ENCODE results near the gene CSGALNACT2. TPM values are rescaled to one million over a fixed set of nuclear protein-coding genes. Genes with fewer than 3 reads are reported as not detected.

Gene CSGALNACT2
- total and polyA plus RNA-seq, 10 of the 15 experiments (the other 5 are each of a cell fraction or from before 2014, with no cell fraction given): 2.5 to 12.6 (median 8.7) TPM

- in situ Hi-C loops (cut with MboI): loop anchor here (25.0 kb wide), 1 partner anchor 143 kb away; the partner anchor contains the start of gene FXYD4
- no peak for ATAC-seq
Measured at GRCh38 chr10:43218951-43219837, 80.9 kb downstream of the CSGALNACT2 start.

More at GRCh38 chr10:43218951-43219837, 80.9 kb downstream of the CSGALNACT2 start:
- no peak overlapping the region for H3K4me2 ChIP-seq (ENCODE audit: control insufficient read depth, insufficient read depth)
- no peaks in the 10 kb centered on the region for H4K20me1 ChIP-seq (ENCODE audit: control insufficient read depth, insufficient read depth)
- ChIA-PET RAD21 (ENCODE audit: unreplicated experiment) (no interaction called here), SMC1A (ENCODE audit: uncharacterized antibody, unreplicated experiment) (no interaction called here), CTCF (interaction anchor here (1.4 to 5.9 kb wide), 3 partner anchors 14 to 36 kb away, joined by 4 to 43 read pairs (median 29); no protein-coding TSS in a partner anchor), POLR2A (no interaction called here)
- H3K79me2 ChIP-seq (ENCODE audit: control insufficient read depth, insufficient read depth, low read length): no peaks in the 10 kb centered on the region
- FAIRE-seq: no peak
- H3K36me3 ChIP-seq (ENCODE audit: control insufficient read depth in 2 of 2, insufficient read depth in 2 of 2, low read length in 1 of 2): no peaks in the 10 kb centered on the region
- no peak overlapping the region for H3K9ac ChIP-seq (ENCODE audit: control insufficient read depth, insufficient read depth, low read length)
- no peaks in the 10 kb centered on the region for H3K9me3 ChIP-seq (replicated peaks; ENCODE audit: control insufficient read depth, insufficient read depth, low read length)
- WGBS (ENCODE audit: insufficient coverage, insufficient replicate concordance, low lambda C conversion rate, missing lambda C conversion rate): 40% methylated on average over 18 of the region's 18 CpGs
- peaks cover 8% of the 10 kb centered on the region for H3K4me1 ChIP-seq (ENCODE audit: control insufficient read depth, insufficient read depth, low read length)
- DNase-seq (ENCODE audit: low read depth, low spot score): no peak
- no peak overlapping the region for H2AFZ ChIP-seq (ENCODE audit: control insufficient read depth, low read depth, low read length)
- TF ChIP-seq RELA (IDR thresholded peaks at IDR 0.05; ENCODE audit: borderline replicate concordance, partially characterized antibody) (no peak), MEF2A (IDR thresholded peaks at IDR 0.05; ENCODE audit: insufficient read depth, low read depth, low read length) (no peak), E2F4 (IDR thresholded peaks at IDR 0.05; ENCODE audit: low read depth, low read length) (no peak), NRF1 (conservative IDR thresholded peaks at IDR 0.05; ENCODE audit: low read depth, low read length) (no peak), HDGF (IDR thresholded peaks at IDR 0.05) (no peak), MXI1 (IDR thresholded peaks at IDR 0.05; ENCODE audit: low read depth, low read length) (no peak), ZZZ3 (IDR thresholded peaks at IDR 0.05; ENCODE audit: control insufficient read depth, insufficient read length, low read depth) (no peak), E4F1 (IDR thresholded peaks at IDR 0.05; ENCODE audit: borderline replicate concordance, partially characterized antibody) (no peak), STAT3 (IDR thresholded peaks at IDR 0.05; ENCODE audit: low read depth, low read length) (no peak), ZNF384 (IDR thresholded peaks at IDR 0.05; ENCODE audit: borderline replicate concordance, low read depth, low read length) (no peak), CTCF (IDR thresholded peaks at IDR 0.05 in 2 of 3, conservative IDR thresholded peaks at IDR 0.05 in 1 of 3; ENCODE audit: control insufficient read depth in 2 of 3, extremely low read depth in 1 of 3, insufficient read depth in 1 of 3, low read depth in 3 of 3, low read length in 3 of 3) (no peak), HSF1 (IDR thresholded peaks at IDR 0.05; ENCODE audit: low read depth, low read length) (no peak), ZSCAN29 (IDR thresholded peaks at IDR 0.05) (no peak), ATF7 (IDR thresholded peaks at IDR 0.05; ENCODE audit: low read depth) (no peak)
- H3K27ac ChIP-seq (ENCODE audit: control insufficient read depth, insufficient read depth): no peak overlapping the region
- intact Hi-C loops (cut with micrococcal nuclease; ENCODE audit: unreplicated experiment): no loop called here
- H3K27me3 ChIP-seq (replicated peaks in 1 of 2; ENCODE audit: control insufficient read depth in 2 of 2, insufficient read depth in 2 of 2, low read length in 1 of 2): peaks cover 0 to 1% of the 10 kb centered on the region in 2 experiments; a peak in 2 of 4 replicates
- no peak overlapping the region for H3K4me3 ChIP-seq
- no TSS peak for BruUV-seq (replicated peaks)
